Measurements from ENCODE around the gene COL4A2. TPM values are rescaled to one million over a fixed set of nuclear protein-coding genes. Genes with fewer than 3 reads are reported as not detected.

The COL4A2 gene
- total and polyA plus RNA-seq, 4 donors: 8.0 to 45.2 (median 40.3) TPM

GRCh38 chr13:110317496-110318195, 10.6 kb downstream of the COL4A2 start (continued):
- TF ChIP-seq MAX (IDR thresholded peaks at IDR 0.05) (no peak), HNF4A (conservative IDR thresholded peaks at IDR 0.05) (no peak)

- Histone ChIP-seq H3K4me3 (ENCODE audit: low read depth in 1 of 3, low read length in 3 of 3) (no peak overlapping the region), H3K27me3 (ENCODE audit: control insufficient read depth in 4 of 4, insufficient read depth in 4 of 4, low read length in 3 of 4) (no peaks in the 10 kb centered on the region), H3K27ac (ENCODE audit: low read depth in 1 of 2, low read length in 2 of 2) (peak overlapping the region in 1 of 2 donors; percentile 16), H3K36me3 (ENCODE audit: control insufficient read depth in 4 of 4, insufficient read depth in 3 of 4, low read depth in 1 of 4, low read length in 3 of 4) (no peaks in the 10 kb centered on the region), H3K9me3 (ENCODE audit: control insufficient read depth in 4 of 4, low read length in 3 of 4) (no peaks in the 10 kb centered on the region), H3K9ac (ENCODE audit: low read depth in 1 of 2, low read length in 2 of 2) (no peak overlapping the region), H3K4me1 (ENCODE audit: control insufficient read depth in 4 of 4, insufficient read depth in 4 of 4, low read length in 3 of 4) (peaks cover 0 to 3% (median 0%) of the 10 kb centered on the region in 4 donors)
- TF ChIP-seq ATF3 (IDR thresholded peaks at IDR 0.05): no peak
- no peak for TF ChIP-seq FOXA1 (IDR thresholded peaks at IDR 0.05)
- no peak for TF ChIP-seq NR2F2 (IDR thresholded peaks at IDR 0.05)
- no peak for TF ChIP-seq MAX (IDR thresholded peaks at IDR 0.05)
- TF ChIP-seq HNF4A (conservative IDR thresholded peaks at IDR 0.05): no peak
- TF ChIP-seq EGR1 (IDR thresholded peaks at IDR 0.05; ENCODE audit: low read depth in 2 of 2): no peak
- TF ChIP-seq RAD21 (IDR thresholded peaks at IDR 0.05): no peak
- no peak for DNase-seq (ENCODE audit: low spot score)
- WGBS: 73% methylated on average over 7 of the region's 7 CpGs
Observed at GRCh38 chr13:110318920-110319319, 11.8 kb downstream of the COL4A2 start.

GRCh38 chr13:110319397-110319773, 12.3 kb downstream of the COL4A2 start:
- Histone ChIP-seq H3K36me3 (ENCODE audit: control insufficient read depth in 4 of 4, insufficient read depth in 3 of 4, low read depth in 1 of 4, low read length in 3 of 4) (no peaks in the 10 kb centered on the region), H3K9ac (ENCODE audit: low read depth in 1 of 2, low read length in 2 of 2) (no peak overlapping the region), H3K27me3 (ENCODE audit: control insufficient read depth in 4 of 4, insufficient read depth in 4 of 4, low read length in 3 of 4) (no peaks in the 10 kb centered on the region), H3K27ac (ENCODE audit: low read depth in 1 of 2, low read length in 2 of 2) (peak overlapping the region in 1 of 2 donors; percentile 16), H3K9me3 (ENCODE audit: control insufficient read depth in 4 of 4, low read length in 3 of 4) (no peaks in the 10 kb centered on the region), H3K4me3 (ENCODE audit: low read depth in 1 of 3, low read length in 3 of 3) (no peak overlapping the region), H3K4me1 (ENCODE audit: control insufficient read depth in 4 of 4, insufficient read depth in 4 of 4, low read length in 3 of 4) (peaks cover 0 to 3% (median 0%) of the 10 kb centered on the region in 4 donors)
- WGBS: 65% methylated on average over 4 of the region's 4 CpGs
- DNase-seq (ENCODE audit: low spot score): no peak
- TF ChIP-seq RAD21 (IDR thresholded peaks at IDR 0.05) (no peak), FOXA2 (IDR thresholded peaks at IDR 0.05) (no peak), SP1 (IDR thresholded peaks at IDR 0.05) (no peak), JUND (IDR thresholded peaks at IDR 0.05) (no peak), HNF4A (conservative IDR thresholded peaks at IDR 0.05) (no peak), REST (IDR thresholded peaks at IDR 0.05) (no peak), NR2F2 (IDR thresholded peaks at IDR 0.05) (no peak), MAX (IDR thresholded peaks at IDR 0.05) (no peak), RXRA (IDR thresholded peaks at IDR 0.05) (no peak), FOXA1 (IDR thresholded peaks at IDR 0.05) (no peak), GABPA (IDR thresholded peaks at IDR 0.05 in 1 of 2, conservative IDR thresholded peaks at IDR 0.05 in 1 of 2) (no peak), ZBTB33 (IDR thresholded peaks at IDR 0.05) (no peak), CTCF (IDR thresholded peaks at IDR 0.05; ENCODE audit: low read depth, low read length, missing input control) (no peak), TAF1 (conservative IDR thresholded peaks at IDR 0.05) (no peak), ATF3 (IDR thresholded peaks at IDR 0.05) (no peak), HNF4G (IDR thresholded peaks at IDR 0.05) (no peak), EGR1 (IDR thresholded peaks at IDR 0.05; ENCODE audit: low read depth in 2 of 2) (no peak), YY1 (IDR thresholded peaks at IDR 0.05) (no peak)

All from liver (tissue), 9 donors.